GM19025 (cell line): ENCODE data around the gene ANKMY2.
"Not testable (repeated sequence)": the region's sequence is repeated elsewhere in the genome, so short reads cannot be mapped to it uniquely, and the experiment has no call there.

ENCODE experiments used
- ATAC-seq: cut with Tn5 transposase; IDR thresholded peaks from one replicate; pipeline ENCODE4 v1.9.1; 2021; ENCODE audit warnings: mild to moderate bottlenecking, low read depth, moderate library complexity; ENCODE audit not compliant: unreplicated experiment

Gene ANKMY2

DNA sequence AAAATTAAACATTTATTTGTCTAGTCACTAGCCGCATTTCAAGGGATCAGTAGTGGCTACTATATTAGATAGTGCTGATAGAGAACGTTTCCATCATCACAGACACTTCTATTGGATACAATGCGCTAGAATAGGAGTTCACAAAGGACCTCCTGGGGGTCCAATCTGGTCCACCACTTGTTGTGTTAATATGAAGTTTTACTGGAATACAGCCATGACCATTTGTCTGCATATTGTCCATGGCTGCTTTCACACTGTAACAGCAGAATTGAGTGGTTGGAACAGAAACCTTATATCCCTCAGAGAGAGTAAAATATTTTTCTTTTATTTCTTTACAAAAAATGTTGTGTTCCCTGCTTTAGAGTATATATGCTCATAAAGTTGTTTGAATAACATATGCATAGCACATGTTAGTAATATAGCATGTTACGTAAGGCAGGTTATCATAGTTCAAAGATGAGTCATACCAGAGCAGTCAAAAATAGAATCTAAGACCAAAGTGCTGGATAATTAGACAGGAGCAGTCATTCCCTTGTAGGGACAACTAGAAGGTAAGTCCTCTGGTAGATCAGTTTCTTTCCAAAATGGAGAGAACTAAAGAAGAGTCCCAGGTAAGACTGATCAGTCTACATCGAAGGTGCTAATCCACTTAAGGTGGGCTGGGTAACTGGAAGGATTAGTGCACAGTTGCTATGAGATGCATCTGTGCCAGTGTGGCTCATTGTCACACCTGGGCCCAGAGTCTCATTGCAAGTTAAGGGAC lies 15.3 kb upstream of the ANKMY2 start:
- ATAC-seq: no peak

DNA sequence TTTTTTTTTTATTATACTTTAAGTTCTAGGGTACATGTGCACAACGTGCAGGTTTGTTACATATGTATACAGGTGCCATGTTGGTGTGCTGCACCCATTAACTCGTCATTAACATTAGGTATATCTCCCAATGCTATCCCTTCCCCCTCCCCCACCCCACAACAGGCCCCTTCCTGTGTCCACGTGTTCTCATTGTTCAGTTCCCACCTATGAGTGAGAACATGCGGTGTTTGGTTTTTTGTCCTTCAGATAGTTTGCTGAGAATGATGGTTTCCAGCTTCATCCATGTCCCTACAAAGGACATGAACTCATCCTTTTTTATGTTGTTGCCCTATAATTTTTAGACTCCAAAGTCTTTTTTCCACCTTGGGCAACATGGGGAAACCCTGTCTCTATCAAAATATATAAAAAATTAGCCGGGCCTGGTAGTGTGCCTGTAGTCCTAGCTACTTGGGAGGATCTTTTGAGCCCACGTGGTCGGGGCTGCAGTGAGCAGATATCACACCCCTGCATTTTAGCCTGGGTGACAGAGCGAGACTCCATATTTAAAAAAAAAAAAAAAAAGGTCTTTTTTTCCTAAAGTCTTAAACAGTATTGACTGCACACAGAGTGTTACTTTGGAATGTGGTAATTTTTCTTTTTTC lies 14.4 kb upstream of the ANKMY2 start:
- not testable (repeated sequence) for ATAC-seq

DNA sequence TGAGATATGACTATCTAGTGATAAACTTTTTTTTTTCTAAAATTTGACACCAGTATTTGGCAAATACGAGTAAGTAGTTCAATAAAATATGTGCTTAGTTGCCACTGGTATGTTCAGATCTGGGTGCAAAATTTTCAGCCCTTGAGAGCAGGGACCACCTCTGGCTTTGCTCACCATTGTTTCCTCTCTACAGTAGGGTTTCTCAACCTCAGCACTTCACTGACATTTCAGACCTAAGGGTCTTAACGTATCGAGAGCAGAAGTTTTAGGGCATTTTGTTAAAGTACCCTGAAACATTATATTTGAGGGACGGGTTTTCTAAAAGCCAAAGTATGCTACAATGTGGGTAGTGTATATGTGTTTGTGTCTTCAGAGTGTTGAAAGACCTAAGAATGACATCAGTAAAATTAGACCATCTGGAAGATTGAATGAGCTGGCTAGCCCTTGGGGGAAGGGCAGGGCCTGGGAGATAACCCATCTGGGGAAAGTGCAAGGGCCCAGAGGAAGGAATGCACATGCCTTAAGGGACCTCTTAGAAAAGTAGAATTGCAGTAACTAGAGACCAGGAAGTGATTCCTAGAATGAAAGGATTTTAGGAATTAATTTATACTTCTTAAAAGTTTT lies 12.2 kb upstream of the ANKMY2 start:
- ATAC-seq: no peak

DNA sequence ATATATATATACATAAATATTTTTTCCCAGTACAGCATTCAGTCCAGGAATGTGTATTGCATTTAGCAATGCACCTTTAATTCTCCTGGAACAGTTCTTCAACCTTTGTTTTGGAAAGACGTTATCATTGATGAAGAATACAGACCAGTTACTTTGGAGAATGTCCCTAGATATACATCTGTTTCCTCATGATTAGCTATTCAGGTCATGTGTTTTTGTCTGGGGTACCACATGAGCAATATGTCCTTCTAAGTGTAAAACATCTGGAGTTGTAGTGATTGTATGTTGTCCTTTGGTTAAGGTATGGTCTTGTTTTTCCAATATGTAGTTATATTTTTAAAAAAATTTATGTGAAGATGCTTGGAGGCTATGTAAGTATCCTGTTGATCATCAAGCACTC lies 10.6 kb upstream of the ANKMY2 start:
- no peak for ATAC-seq

DNA sequence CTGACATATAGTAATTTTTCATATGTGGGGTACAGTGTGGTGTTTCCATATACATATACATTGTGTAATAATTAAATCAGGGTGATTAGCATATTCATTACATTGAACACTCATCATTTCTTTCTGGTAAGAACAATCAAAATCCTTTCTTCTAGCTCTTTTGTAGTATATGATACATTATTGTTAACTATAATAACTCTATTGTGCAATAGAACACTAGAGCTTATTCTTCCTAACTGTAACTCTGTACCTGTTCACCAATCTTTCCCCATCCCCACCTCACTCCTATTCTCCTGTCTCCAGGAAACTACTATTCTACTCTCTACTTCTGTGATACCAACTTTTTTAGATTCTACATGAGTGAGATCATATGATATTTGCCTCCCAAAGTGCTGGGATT lies 9.8 kb upstream of the ANKMY2 start:
- no peak for ATAC-seq

DNA sequence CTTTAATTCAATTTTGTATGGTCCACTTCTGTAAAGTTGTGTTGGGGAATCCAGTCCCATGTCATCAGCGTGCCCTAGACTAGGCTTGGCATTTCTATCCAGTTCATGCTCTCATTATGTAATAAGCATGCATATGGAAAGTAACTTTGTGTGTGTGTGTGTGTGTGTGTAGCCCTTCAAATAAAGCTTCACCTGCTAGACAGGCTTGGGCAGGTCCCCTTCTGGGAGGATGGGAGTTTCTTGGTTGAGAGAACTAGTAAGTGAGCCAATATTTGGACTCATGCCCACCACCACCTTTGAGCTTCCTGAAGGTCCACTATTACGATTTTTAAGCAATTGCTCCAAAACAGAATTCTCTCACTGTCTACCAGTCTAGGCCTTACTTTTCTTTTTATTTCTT lies 7.3 kb upstream of the ANKMY2 start:
- no peak for ATAC-seq

DNA sequence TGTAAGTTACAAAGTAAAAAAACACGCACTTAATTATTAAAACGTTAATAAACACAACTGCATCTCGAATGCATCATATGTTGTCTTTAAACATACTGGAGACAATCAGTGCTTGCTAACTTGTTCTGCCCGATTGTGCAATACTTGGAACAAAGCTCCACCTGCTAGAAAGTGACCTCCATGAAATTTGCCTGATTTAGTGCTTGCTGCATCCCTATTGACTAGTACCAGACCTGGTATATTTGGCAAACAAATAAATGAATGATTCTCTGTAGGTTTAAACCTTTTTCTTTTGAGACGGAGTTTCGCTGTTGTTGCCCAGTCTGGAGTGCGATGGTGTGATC lies 6.7 kb upstream of the ANKMY2 start:
- no peak for ATAC-seq

DNA sequence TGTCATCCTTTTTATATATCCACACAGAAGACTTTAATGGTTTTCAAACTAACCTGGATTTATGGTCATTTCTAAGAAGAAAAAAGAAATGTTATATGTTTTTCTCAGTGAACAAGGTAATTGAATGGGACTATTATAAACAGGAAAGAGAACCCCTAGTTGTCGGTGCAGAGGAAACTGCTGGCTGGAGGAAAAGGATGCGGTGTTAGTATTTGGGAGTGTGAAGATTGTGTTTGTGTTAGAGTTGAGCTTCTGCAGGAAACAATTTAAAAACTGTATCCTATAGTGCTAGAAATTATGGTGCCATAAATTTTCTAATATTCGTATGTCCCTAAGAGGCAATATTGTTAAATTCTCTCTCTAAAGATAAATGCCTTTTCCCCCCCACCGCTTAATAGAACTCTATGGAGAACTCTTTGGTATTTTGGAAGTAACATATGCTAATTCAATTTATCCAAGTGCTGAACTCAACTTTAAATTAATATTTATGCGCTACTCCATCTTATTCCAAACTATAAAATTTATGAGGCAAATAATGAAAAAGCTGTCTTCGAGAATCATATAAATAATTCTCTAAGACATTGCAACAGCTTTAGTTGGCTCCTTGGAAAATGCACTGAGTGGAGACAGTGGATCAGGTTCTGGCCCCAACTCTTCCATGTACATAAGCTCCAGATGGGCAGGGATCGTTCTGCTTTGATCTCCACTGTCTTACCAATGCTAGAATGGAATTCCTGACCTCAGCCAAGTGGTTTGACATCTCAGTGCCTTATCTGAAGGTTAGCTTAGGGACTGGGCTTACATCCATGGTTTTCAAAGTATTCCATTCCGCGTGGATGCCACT lies 6.1 kb upstream of the ANKMY2 start:
- no peak for ATAC-seq

DNA sequence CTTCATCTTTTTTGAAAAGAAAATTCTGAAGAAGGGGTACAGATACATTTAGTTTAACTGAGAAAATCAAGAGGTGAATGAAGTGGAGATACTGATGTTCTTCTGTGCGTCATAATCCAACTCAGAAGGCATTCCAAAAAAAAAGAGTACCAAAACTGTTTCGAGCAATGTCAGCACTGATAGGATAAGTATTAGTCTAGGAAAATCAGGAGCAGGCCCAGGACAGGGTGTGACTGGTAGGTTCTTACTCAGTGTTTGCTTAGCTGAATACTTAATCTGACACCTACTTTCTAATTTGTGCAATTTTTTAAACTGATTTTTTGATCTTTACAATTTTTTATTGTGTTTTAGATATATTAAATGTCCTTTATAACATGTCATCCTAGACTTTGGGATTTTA lies 4.7 kb upstream of the ANKMY2 start:
- no peak for ATAC-seq

DNA sequence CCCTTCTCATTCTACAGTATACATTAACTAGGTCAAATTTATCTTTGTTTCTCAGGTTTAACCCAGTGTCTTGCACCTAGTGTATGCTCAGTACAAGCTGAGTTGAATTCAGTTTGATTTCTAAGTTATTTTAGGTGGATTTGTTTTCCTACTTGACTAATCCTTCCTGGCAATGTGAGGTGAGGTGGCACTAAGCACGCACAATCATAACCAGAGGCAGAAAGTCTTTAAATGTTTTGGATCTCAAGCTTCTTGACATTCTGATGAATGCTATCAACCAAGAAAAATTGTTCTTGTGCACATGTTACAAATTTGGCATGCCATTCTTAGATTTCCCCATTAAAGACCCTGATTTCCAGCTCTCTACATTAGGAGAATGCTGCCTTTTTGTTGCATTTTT lies 3.6 kb upstream of the ANKMY2 start:
- ATAC-seq: no peak

DNA sequence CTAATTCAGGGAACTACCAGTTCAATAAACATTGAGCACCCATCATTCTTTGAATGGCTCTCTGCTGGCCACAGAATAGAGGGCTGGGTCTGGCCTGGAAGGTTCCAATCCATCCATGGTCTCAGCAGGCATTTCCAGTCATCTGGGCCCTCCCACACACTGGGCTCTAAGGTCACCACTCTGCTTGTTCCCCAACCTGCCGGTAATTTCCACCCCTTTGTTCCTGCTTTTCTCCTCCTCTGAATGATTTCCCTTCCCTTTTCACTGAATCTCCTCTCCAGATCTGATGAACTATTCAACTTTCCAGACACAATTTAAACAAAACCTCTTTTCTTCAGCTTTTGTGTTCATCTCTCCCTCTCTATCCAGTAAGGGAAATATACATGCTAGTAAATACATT lies 3.0 kb upstream of the ANKMY2 start:
- no peak for ATAC-seq

DNA sequence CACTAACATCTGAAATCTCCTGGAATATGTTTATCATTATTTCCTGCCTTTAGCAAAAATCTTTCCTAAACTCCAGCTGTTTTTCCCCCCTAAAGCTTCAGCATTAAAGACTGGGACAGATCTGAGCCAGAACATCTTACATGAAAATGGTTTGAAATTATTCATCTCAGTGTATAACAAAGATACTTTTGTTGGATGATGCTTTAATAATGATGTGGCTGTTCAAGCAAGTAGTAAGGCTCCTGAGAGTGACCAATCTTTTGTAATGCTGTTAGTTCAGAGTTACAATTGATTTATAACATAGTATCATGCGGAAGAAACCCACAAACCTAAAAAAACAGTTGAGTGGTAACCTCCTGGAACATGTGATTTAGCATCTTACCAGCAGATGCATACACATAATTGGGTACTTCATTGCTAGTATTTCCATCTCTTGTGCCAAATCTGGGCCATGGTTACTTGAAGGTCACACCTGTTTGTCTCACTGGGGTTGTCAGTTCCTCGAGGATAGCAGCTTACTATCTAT lies 1.9 kb upstream of the ANKMY2 start:
- ATAC-seq: no peak

DNA sequence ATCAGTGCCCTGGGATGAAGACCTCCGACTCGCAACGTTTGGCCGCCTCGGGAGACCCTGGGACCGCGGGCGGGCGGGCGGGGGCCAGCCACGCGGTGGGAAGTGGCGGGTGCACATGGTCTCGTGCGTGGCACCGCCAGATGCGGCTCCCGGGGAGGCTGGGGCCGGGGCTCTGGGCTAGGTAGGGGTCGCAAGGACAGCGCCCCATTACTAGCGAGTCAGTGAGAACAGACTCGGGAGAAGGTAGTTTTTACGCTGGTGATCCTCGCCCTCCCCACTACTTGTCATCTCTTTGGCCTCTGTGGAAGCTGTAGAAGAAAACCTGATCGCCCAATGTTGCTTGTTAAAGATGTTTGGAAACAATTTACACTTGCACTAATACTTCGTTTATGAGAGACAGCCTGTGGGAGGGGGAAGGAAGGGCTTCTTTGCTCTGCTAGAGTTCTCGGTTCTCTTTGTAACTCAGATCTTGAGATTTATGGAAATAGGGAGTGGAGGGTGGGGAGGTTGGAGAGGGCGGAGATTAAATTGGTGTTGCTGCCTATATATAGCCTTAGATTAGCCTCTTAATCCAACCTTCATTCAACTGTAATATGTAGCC lies 1.0 kb upstream of the ANKMY2 start:
- ATAC-seq: no peak

DNA sequence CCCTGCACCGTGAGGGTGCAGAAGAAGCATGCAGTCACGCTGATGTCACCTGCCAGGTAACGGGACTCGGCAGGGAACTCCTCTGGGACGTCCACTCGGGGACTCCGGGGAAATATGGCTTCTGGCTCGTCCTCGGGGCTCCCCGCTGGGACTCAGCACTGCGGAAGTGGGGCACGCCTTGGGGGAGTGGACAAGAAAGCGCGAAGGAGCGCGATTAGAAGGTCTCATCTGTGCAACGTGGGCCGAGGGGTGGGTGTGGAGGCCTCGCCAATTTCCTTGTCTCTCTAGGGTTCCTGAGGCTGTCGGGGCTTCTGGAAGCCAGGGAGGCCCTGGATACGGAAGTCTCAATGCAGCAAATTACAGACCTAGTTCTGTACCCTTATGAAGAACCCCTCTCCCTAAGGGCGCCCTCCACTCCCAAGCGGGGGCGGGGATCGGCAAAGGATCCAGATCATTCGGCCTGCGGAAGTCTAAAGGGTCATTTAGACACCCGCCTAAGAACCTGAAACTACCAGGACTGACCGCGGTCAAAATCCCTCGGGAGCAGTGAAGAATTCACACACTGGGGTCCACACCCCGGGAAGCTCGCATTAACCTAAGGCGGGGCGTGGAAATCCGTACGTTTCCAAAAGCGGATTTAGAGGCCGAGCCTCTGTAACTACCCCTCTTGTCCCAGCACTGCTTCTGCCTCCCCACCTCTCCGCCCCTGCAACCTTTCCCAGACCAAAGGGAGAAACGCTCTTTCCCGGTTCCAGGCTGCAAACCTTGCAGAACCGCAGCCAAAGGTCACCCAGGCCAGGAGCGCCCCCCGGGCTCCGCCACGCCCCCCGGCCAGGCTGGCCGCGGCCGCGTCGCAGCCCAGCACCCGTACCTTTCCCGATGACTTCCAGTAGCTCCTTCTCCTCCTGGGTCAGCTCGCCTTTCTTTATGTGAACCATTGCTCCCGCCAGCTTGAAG lies 640 bp downstream of the ANKMY2 start:
- ATAC-seq: no peak

DNA sequence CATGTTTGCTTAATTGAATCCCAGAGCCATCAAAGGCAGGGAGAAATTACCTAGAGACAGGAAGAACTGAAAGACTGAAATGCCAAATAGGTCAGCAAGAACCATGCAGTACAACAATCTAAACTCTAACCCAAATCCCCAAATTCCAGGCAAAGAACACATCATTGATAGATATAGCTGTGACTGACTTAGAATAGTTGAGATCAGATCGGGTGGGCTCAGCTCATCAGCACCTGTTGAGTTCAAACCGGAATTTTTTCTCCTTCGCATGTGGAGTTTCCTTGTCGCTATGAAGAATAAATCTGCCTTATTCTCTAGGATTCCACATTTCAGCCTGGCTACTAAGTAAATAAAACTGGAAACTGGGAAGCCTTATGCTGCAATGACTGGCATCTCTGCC lies 1.4 kb downstream of the ANKMY2 start:
- ATAC-seq: no peak

DNA sequence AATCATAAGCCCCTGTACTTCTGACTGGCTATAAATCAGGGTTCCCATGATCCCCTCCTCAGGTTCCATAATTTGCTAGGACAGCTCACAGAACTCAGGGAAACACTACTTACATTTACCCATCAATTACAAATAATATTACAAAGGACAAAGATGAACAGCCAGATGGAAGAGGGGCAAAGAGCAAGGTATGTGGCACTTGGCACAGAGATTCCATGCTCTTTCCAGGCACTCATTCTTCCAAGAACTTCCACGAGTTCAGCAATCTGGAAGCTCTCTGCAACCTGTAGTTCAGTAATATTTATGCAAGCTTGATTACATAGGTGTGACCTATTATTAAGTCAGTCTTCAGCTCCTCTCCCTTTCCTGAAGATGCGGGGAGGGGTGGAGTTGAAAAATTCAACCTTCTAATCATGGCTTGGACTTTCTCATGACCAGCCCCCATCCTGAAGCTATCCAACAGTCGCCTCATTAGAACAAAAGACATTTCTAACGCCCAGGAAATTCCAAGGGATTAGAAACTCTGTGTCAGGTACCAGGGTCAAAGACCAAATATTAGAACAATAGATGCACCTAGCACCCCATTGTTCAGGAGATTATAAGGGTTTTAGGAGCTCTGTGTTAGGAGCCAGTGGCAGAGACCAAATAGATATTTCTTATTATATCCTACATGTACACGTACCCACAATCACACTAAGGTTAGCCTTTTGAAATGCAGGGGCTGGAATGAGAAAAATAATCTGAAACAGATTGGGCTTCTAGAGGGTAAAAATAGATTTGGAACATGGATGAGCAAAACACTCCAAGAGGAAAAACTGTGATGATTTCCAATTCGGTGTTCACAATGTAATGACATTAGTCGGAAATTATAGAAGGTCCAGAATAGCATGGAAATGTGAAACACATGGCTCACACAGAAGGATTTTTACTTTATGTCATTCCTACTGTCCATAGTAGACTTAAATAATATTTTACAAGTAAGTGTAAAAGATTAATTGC lies 7.0 kb downstream of the ANKMY2 start:
- ATAC-seq: no peak

DNA sequence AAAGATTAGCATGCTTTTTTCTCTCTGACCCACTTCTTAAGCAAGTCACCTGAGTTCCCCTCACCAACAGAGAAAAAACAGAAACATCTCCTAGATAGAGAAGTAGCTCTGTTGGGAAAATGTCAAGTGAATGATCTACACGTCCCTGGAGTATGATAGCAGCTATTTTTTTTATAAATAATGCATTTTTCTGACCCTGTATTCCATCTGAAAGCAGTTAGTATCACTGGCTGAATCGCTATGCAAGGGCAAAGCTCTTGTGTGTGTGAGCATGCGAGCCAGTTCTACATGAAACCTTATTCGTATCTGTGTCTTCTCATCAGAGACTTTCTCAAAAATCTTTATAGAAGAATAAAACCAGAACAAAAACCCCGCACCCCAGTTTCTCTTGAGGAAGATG lies 8.2 kb downstream of the ANKMY2 start:
- no peak for ATAC-seq

DNA sequence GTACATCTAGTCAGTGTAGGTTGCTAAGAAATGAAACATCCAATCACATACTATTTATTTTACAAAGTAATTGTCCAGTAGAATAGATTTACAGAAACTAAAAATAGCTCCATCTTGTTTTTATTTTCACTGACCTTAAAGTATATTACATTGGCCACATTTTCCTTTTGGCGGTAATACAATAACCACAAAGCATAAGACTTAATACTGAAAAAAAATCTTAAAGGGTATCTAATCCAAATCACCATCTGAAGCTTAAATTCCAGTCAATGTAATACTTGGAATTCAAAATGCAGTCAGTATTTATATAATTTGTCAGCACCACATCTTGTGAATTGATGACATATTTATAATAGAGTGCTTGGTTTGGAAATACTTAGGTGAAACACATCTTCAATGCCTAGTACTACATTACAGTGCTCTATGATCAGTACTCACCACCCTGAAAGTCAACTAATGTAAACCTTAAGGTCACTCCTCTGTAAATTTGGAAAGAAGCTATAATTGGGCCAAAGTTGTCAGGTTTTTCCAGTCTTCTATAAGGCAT lies 8.9 kb downstream of the ANKMY2 start:
- ATAC-seq: no peak
